Measurements from ENCODE around the gene MYCN.

Gene MYCN

GRCh38 chr2:15931319-15931890 is 8.9 kb upstream of the MYCN start:
- DNase-seq (ENCODE audit: low spot score), result peak; percentile 96

DNA sequence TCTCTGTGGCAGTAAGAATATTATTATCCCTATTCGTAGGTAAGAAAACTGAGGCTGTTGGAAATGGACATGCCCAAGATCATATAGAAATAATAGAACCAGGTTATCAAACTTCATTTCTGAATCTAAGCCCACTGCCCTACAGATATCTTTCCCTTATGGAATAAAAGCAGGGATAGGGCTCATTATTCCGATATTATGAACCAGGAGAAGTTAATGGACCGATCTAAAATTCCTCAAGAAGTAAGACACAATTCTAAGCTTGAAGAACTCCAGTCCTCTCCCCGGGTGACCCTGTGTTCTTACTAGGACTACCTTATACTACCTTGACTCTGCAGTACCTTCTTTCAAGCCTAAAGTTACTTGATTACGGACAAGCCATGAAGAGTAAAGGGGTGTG is 8.4 kb upstream of the MYCN start:
- peak; percentile 95 for DNase-seq (ENCODE audit: low spot score)

- peak; percentile 96 for DNase-seq (ENCODE audit: low spot score)
Observed at GRCh38 chr2:15932394-15933183, 7.8 kb upstream of the MYCN start.

GRCh38 chr2:15933184-15933845 is 7.0 kb upstream of the MYCN start:
- peak; percentile 96 for DNase-seq (ENCODE audit: low spot score)

DNA sequence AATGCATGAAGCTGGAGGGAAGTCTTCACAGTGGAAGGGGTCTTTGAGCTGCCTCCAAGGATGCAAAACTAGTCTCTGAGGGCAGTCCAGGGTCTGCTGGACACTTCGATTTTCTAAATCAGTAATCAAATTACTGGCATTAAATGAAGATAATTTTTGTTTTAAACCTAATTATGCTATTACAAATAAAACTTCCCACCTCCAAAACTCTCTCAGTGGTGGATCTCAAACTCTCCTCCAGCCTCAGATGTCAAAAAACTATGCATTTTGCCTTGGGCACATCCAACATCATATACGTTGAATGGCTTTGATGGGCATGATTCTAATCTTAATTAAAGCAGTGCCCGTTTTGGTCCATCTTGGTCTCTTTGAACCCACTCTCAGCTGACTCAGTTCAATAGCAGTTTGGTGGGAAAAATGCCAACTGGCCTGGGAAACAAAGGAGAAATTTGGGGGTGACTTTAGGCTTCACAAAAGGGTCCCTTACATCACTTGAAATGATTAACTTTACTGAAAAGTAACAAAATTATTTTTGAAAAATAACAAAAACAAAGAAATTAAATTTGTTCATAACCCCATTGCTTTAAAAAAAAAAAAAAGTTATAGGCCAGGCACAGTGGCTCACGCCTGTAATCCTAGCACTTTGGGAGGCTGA is 5.9 kb upstream of the MYCN start:
- peak; percentile 95 for DNase-seq (ENCODE audit: low spot score)

GRCh38 chr2:15935189-15935588 is 5.2 kb upstream of the MYCN start:
- peak; percentile 95 for DNase-seq (ENCODE audit: low spot score)

GRCh38 chr2:15935675-15936074 is 4.7 kb upstream of the MYCN start:
- DNase-seq (ENCODE audit: low spot score), result peak; percentile 95

GRCh38 chr2:15936277-15937104 is 3.9 kb upstream of the MYCN start:
- peak; percentile 95 for DNase-seq (ENCODE audit: low spot score)

- peak; percentile 95 for DNase-seq (ENCODE audit: low spot score)
Observed at GRCh38 chr2:15937105-15937881, 3.1 kb upstream of the MYCN start.

GRCh38 chr2:15937882-15938802 is 2.2 kb upstream of the MYCN start:
- DNase-seq (ENCODE audit: low spot score), result peak; percentile 95

GRCh38 chr2:15938803-15939555 is 1.4 kb upstream of the MYCN start:
- no peak for DNase-seq (ENCODE audit: low spot score)

- DNase-seq (ENCODE audit: low spot score), result no peak
Observed at GRCh38 chr2:15939556-15939853, 845 bp upstream of the MYCN start.

- DNase-seq (ENCODE audit: low spot score), result no peak
Observed at GRCh38 chr2:15940661-15941480, 521 bp downstream of the MYCN start.

GRCh38 chr2:15941481-15941850 is 1.1 kb downstream of the MYCN start:
- DNase-seq (ENCODE audit: low spot score), result no peak

DNA sequence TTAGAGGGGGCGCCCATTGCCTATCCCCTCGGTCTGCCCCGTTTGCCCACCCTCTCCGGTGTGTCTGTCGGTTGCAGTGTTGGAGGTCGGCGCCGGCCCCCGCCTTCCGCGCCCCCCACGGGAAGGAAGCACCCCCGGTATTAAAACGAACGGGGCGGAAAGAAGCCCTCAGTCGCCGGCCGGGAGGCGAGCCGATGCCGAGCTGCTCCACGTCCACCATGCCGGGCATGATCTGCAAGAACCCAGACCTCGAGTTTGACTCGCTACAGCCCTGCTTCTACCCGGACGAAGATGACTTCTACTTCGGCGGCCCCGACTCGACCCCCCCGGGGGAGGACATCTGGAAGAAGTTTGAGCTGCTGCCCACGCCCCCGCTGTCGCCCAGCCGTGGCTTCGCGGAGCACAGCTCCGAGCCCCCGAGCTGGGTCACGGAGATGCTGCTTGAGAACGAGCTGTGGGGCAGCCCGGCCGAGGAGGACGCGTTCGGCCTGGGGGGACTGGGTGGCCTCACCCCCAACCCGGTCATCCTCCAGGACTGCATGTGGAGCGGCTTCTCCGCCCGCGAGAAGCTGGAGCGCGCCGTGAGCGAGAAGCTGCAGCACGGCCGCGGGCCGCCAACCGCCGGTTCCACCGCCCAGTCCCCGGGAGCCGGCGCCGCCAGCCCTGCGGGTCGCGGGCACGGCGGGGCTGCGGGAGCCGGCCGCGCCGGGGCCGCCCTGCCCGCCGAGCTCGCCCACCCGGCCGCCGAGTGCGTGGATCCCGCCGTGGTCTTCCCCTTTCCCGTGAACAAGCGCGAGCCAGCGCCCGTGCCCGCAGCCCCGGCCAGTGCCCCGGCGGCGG is 1.7 kb downstream of the MYCN start:
- DNase-seq (ENCODE audit: low spot score), result peak; percentile 95

- no peak for DNase-seq (ENCODE audit: low spot score)
Observed at GRCh38 chr2:15942711-15943345, 2.5 kb downstream of the MYCN start.

Data from SK-N-DZ (cell line).